Measurements from ENCODE around the gene HSH2D.

HSH2D gene

GRCh38 chr19:16197622-16198369 is 54.3 kb downstream of the HSH2D start, which contains the start of gene AP1M1:
Gene AP1M1 (plus strand): TSS chr19:16197911. CDS start chr19:16198027, 116 bp downstream.
- peak; percentile 99 for DNase-seq

GRCh38 chr19:16198370-16198651 is 54.8 kb downstream of the HSH2D start:
- no peak for DNase-seq

GRCh38 chr19:16199275-16199932 is 55.9 kb downstream of the HSH2D start:
- no peak for DNase-seq

- no peak for DNase-seq
Observed at GRCh38 chr19:16200038-16201010, 56.8 kb downstream of the HSH2D start.

GRCh38 chr19:16201011-16201391 is 57.5 kb downstream of the HSH2D start:
- DNase-seq, result no peak

GRCh38 chr19:16202320-16203255 is 59.1 kb downstream of the HSH2D start:
- DNase-seq, result no peak

- DNase-seq, result no peak
Observed at GRCh38 chr19:16203256-16204004, 59.9 kb downstream of the HSH2D start.

- DNase-seq, result no peak
Observed at GRCh38 chr19:16204005-16204294, 60.5 kb downstream of the HSH2D start.

GRCh38 chr19:16205205-16206045 is 61.9 kb downstream of the HSH2D start:
- no peak for DNase-seq

GRCh38 chr19:16206046-16206605 is 62.6 kb downstream of the HSH2D start:
- DNase-seq, result no peak

- DNase-seq, result no peak
Observed at GRCh38 chr19:16206637-16207036, 63.2 kb downstream of the HSH2D start.

- DNase-seq, result no peak
Observed at GRCh38 chr19:16207063-16207462, 63.6 kb downstream of the HSH2D start.

- no peak for DNase-seq
Observed at GRCh38 chr19:16207490-16208025, 64.1 kb downstream of the HSH2D start.
